Measurements from ENCODE around the gene NDUFA6.

- TF ChIP-seq CTCF (optimal IDR thresholded peaks at IDR 0.05 in 1 of 3, IDR thresholded peaks at IDR 0.05 in 1 of 3, conservative IDR thresholded peaks at IDR 0.05 in 1 of 3; ENCODE audit: extremely low read depth in 1 of 3, insufficient read depth in 2 of 3, low read length in 3 of 3) (no peak), EZH2 (IDR thresholded peaks at IDR 0.05; ENCODE audit: low read length) (no peak)
Measured at GRCh38 chr22:42134100-42135020, 43.8 kb upstream of the NDUFA6 start.
